OCI-LY7 (cell line): ENCODE data around the gene SOBP. TPM values are rescaled to one million over a fixed set of nuclear protein-coding genes. Genes with fewer than 3 reads are reported as not detected.

Experiments
- BruUV-seq: library from RNA; stranded (reverse); fragments of 400-500 nt; replicated peaks from 2 replicates; lab custom pipeline; 2021; lab: Mats Ljungman, UMichigan
- CTCF ChIA-PET: fragments of 300-600 bp; sonication (Branson Sonifier 250); formaldehyde crosslinking; loops from one replicate; lab custom pipeline; 2022; ENCODE audit warnings: antibody characterized with exemption; ENCODE audit not compliant: unreplicated experiment; lab: Charles Lee
- POLR2A ChIA-PET: fragments of 300-600 bp; sonication (Branson Sonifier 250); formaldehyde crosslinking; loops from one replicate; lab custom pipeline; 2022; ENCODE audit warnings: antibody characterized with exemption; lab: Charles Lee
- DNase-seq: peaks from one replicate; pipeline ENCODE4 v3.0.0-alpha.2; 2015; ENCODE audit warnings: low spot score
- H2AFZ ChIP-seq: fragments of 200-600 bp; sonication (generic), shearing (Covaris generic); 2 replicates; pipeline ENCODE4 v1.6.1; 2014; ENCODE audit warnings: mild to moderate bottlenecking, antibody characterized with exemption, low read length, moderate library complexity
- H3K27ac ChIP-seq: fragments of 200-600 bp; sonication (generic); 2 replicates; pipeline ENCODE4 v1.5.1; 2014; ENCODE audit warnings: mixed run types, low read depth, mild to moderate bottlenecking, moderate library complexity, low read length, inconsistent platforms; ENCODE audit not compliant: poor library complexity, severe bottlenecking
- H3K36me3 ChIP-seq: fragments of 200-600 bp; sonication (generic); 2 replicates; pipeline ENCODE4 v1.6.1; 2014; ENCODE audit warnings: mild to moderate bottlenecking, antibody characterized with exemption, low read length, moderate library complexity, mixed read lengths; ENCODE audit not compliant: insufficient read depth
- H3K4me1 ChIP-seq: fragments of 200-600 bp; sonication (generic); 2 replicates; pipeline ENCODE4 v1.5.1; 2014; ENCODE audit warnings: mild to moderate bottlenecking, low read length; ENCODE audit not compliant: insufficient read depth, poor library complexity, severe bottlenecking
- H3K4me2 ChIP-seq: fragments of 200-600 bp; sonication (generic); 2 replicates; pipeline ENCODE4 v1.6.1; 2014; ENCODE audit warnings: mild to moderate bottlenecking, low read length
- H3K4me3 ChIP-seq: fragments of 200-600 bp; sonication (generic); 2 replicates; pipeline ENCODE4 v1.5.1; 2014; ENCODE audit warnings: mild to moderate bottlenecking, low read depth, low read length; ENCODE audit not compliant: poor library complexity, severe bottlenecking
- H3K79me2 ChIP-seq: fragments of 200-600 bp; sonication (generic); 2 replicates; pipeline ENCODE4 v1.6.1; 2016; ENCODE audit warnings: low read depth, mild to moderate bottlenecking, low read length, moderate library complexity, mixed read lengths; ENCODE audit not compliant: insufficient read depth
- H3K9me2 ChIP-seq: fragments of 200-600 bp; sonication (generic); 2 replicates; pipeline ENCODE4 v1.6.1; 2016; ENCODE audit warnings: mild to moderate bottlenecking, low read length, mixed read lengths; ENCODE audit not compliant: insufficient read depth
- H3K9me3 ChIP-seq: fragments of 200-600 bp; sonication (generic); 2 replicates; pipeline ENCODE4 v1.6.1; 2014; ENCODE audit warnings: mild to moderate bottlenecking, mixed run types, low read length, mixed read lengths
- H4K20me1 ChIP-seq: fragments of 200-600 bp; sonication (generic); 2 replicates; pipeline ENCODE4 v1.6.1; 2014; ENCODE audit warnings: mild to moderate bottlenecking, antibody characterized with exemption, low read length, moderate library complexity, mixed read lengths; ENCODE audit not compliant: insufficient read depth
- CTCF ChIP-seq: fragments of 200-600 bp; sonication (generic); conservative IDR thresholded peaks from 2 replicates; pipeline ENCODE4 v1.5.1; 2014; ENCODE audit warnings: mild to moderate bottlenecking, antibody characterized with exemption, low read length, moderate library complexity, mixed read lengths
- EZH2phosphoT487 ChIP-seq: fragments of 200-600 bp; sonication (generic); IDR thresholded peaks from 2 replicates; pipeline ENCODE4 v1.6.1; 2018; ENCODE audit warnings: low read depth, borderline replicate concordance, mild to moderate bottlenecking, mixed run types, antibody characterized with exemption, low read length, moderate library complexity, mixed read lengths
- intact Hi-C: fragments of 100-400 bp; cut with micrococcal nuclease; formaldehyde crosslinking; loops from one replicate; pipeline ENCODE4 v1.10.0; 2022; ENCODE audit not compliant: unreplicated experiment
- total RNA-seq, 2 experiments: library from RNA; depleted of rRNA in 1 of 2; stranded (reverse); fragments of >200 nt in 1 of 2; shearing (Covaris generic) in 1 of 2; gene quantifications; 2 replicates each; pipeline ENCODE4 v1.2.3, GENCODE V29; 2014 to 2022

The SOBP gene
- total RNA-seq, 2 experiments from 2014 or later, result 21.5 to 29.4 TPM

- Histone ChIP-seq H3K4me3 (peak overlapping the region; percentile 95), H3K4me2 (peak overlapping the region; percentile 78), H3K9me2 (no peaks in the 10 kb centered on the region), H2AFZ (no peak overlapping the region), H3K36me3 (peaks cover 12% of the 10 kb centered on the region; the same call in 1 of the 2 replicates), H4K20me1 (peaks cover 12% of the 10 kb centered on the region; the same call in 1 of the 2 replicates), H3K27ac (peak overlapping the region; percentile 68), H3K9me3 (no peaks in the 10 kb centered on the region), H3K4me1 (peaks cover 67% of the 10 kb centered on the region), H3K79me2 (peaks cover 68% of the 10 kb centered on the region)
- TF ChIP-seq EZH2phosphoT487 (no peak), CTCF (no peak)
- BruUV-seq, result no TSS peak
- intact Hi-C loops, result loop anchor here (2.0 to 5.0 kb wide), 4 partner anchors 45 to 375 kb away; partner anchors contain the start of gene BEND3
- DNase-seq, result no peak
- CTCF ChIA-PET, result interaction anchor here (0.5 to 1.7 kb wide), 4 partner anchors 38 to 163 kb away, joined by 3 to 12 read pairs (median 4); no protein-coding TSS in a partner anchor
- POLR2A ChIA-PET, result interaction anchor here (0.5 to 5.4 kb wide), 15 partner anchors 12 to 405 kb away, joined by 3 to 29 read pairs (median 3); partner anchors contain the start of gene PDSS2
These were observed 2.1 kb downstream of the SOBP start for GRCh38 chr6:107491760-107492660.

DNA sequence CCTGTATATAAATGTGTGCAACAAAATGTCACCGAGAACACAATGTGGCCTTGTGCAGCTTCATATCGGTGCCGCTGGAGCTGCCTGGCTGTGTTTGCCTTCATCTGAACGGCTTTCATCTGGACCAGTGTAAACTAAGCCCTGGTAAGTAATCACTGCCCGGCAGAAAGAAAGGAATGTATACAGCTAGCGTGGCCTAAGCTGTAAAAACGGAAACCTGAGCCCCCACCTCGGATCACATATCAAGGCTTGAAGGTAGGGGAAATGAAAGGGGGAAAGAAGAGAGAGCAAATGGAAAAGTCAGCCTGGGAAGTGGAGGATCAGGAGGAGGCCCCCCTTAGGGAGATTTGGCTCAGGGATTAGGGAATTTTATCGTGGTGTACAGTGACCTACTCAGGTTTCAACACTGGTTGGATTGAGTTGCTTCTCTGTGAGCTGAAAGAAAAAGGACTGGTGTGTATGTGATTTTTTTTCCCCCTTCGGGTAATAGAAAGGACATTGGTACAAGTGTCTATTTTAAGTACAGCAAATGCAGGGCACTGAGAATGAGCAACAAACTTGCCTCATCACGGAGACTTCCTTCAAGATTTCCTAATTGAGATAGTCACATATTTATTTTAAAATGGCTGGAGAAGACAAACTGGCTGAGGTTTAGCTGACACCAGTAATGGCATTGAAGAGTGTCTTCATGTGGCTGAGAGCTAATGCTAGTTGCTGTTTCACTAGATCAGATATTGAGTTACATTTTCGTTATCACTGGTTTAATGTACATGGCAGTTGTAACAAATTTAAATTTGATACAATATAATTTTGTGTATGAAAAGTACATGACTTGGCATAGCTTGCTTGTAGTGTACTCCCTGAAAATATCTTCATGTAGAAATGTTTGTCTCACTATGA, 3.5 kb downstream of the SOBP start:
- peaks cover 12% of the 10 kb centered on the region; the same call in 1 of the 2 replicates for H4K20me1 ChIP-seq
- TF ChIP-seq CTCF (no peak), EZH2phosphoT487 (no peak)
- no peak for DNase-seq
- POLR2A ChIA-PET, result interaction anchor here (0.6 to 5.4 kb wide), 14 partner anchors 10 to 201 kb away, joined by 3 to 29 read pairs (median 4); partner anchors contain the start of gene PDSS2
- CTCF ChIA-PET, result interaction anchor here (0.6 kb wide), 1 partner anchor 14 kb away, joined by 3 read pairs; no protein-coding TSS in a partner anchor
- H3K4me1 ChIP-seq, result peaks cover 64% of the 10 kb centered on the region
- H2AFZ ChIP-seq, result no peak overlapping the region
- H3K4me3 ChIP-seq, result peak overlapping the region; percentile 95
- H3K79me2 ChIP-seq, result peaks cover 82% of the 10 kb centered on the region
- peaks cover 12% of the 10 kb centered on the region; the same call in 1 of the 2 replicates for H3K36me3 ChIP-seq
- H3K9me2 ChIP-seq, result no peaks in the 10 kb centered on the region
- no peaks in the 10 kb centered on the region for H3K9me3 ChIP-seq
- peak overlapping the region; percentile 68 for H3K27ac ChIP-seq
- no TSS peak for BruUV-seq
- peak overlapping the region; percentile 78 for H3K4me2 ChIP-seq
- intact Hi-C loops, result loop anchor here (5.0 kb wide), 3 partner anchors 59 to 376 kb away; partner anchors contain the start of gene BEND3
